GM19455 (cell line): ENCODE measurements around the gene ZBTB49.

ENCODE experiments used
- ATAC-seq: cut with Tn5 transposase; IDR thresholded peaks from one replicate; pipeline ENCODE4 v1.9.1; 2021; ENCODE audit not compliant: unreplicated experiment

The ZBTB49 gene

GRCh38 chr4:4355302-4355701 is 65.3 kb downstream of the ZBTB49 start:
- no peak for ATAC-seq

GRCh38 chr4:4356106-4357041 is 66.3 kb downstream of the ZBTB49 start:
- ATAC-seq: no peak

- no peak for ATAC-seq
Observed at GRCh38 chr4:4358093-4358854, 68.2 kb downstream of the ZBTB49 start.

GRCh38 chr4:4361883-4362282 is 71.8 kb downstream of the ZBTB49 start:
- ATAC-seq: no peak

- no peak for ATAC-seq
Observed at GRCh38 chr4:4362991-4363697, 73.1 kb downstream of the ZBTB49 start.

GRCh38 chr4:4364061-4364460 is 74.0 kb downstream of the ZBTB49 start:
- ATAC-seq: no peak

GRCh38 chr4:4364486-4365208 is 74.6 kb downstream of the ZBTB49 start:
- ATAC-seq: no peak

GRCh38 chr4:4368809-4369580 is 78.9 kb downstream of the ZBTB49 start:
- ATAC-seq: no peak
